Measurements from ENCODE around the gene RNU6-9. TPM values are rescaled to one million over a fixed set of nuclear protein-coding genes. Genes with fewer than 3 reads are reported as not detected.

RNU6-9 gene
- total RNA-seq, 1 donor from 2014 or later, result not detected

GRCh38 chr19:934865-935479 lies 41.7 kb downstream of the RNU6-9 start:
- Mint-ChIP-seq H3K9me3 (ENCODE audit: low read depth) (no peaks in the 10 kb centered on the region), H3K27ac (ENCODE audit: unreplicated experiment) (peak overlapping the region; percentile 5), H3K27me3 (ENCODE audit: low read depth) (no peaks in the 10 kb centered on the region), H3K4me1 (ENCODE audit: low read depth) (peaks cover 32% of the 10 kb centered on the region), H3K4me3 (ENCODE audit: unreplicated experiment) (no peak overlapping the region), H3K36me3 (ENCODE audit: low read depth) (no peaks in the 10 kb centered on the region)
- no peak for DNase-seq (ENCODE audit: low spot score)
- peak; percentile 11 for TF ChIP-seq CTCF (IDR thresholded peaks at IDR 0.05)

- no peak for DNase-seq (ENCODE audit: low spot score)
- no peak overlapping the region for H3K4me3 Mint-ChIP-seq (ENCODE audit: unreplicated experiment)
- no peak for TF ChIP-seq CTCF (IDR thresholded peaks at IDR 0.05)
- no peaks in the 10 kb centered on the region for H3K27me3 Mint-ChIP-seq (ENCODE audit: low read depth)
- no peaks in the 10 kb centered on the region for H3K36me3 Mint-ChIP-seq (ENCODE audit: low read depth)
- H3K27ac Mint-ChIP-seq (ENCODE audit: unreplicated experiment), result no peak overlapping the region
- H3K9me3 Mint-ChIP-seq (ENCODE audit: low read depth), result no peaks in the 10 kb centered on the region
- H3K4me1 Mint-ChIP-seq (ENCODE audit: low read depth), result peaks cover 38% of the 10 kb centered on the region
Measured at GRCh38 chr19:936175-936546, 42.9 kb downstream of the RNU6-9 start.

GRCh38 chr19:937259-937694 lies 44.0 kb downstream of the RNU6-9 start:
- Mint-ChIP-seq H3K27me3 (ENCODE audit: low read depth) (no peaks in the 10 kb centered on the region), H3K4me3 (ENCODE audit: unreplicated experiment) (no peak overlapping the region), H3K9me3 (ENCODE audit: low read depth) (no peaks in the 10 kb centered on the region), H3K36me3 (ENCODE audit: low read depth) (peaks cover 2% of the 10 kb centered on the region), H3K27ac (ENCODE audit: unreplicated experiment) (no peak overlapping the region), H3K4me1 (ENCODE audit: low read depth) (peaks cover 40% of the 10 kb centered on the region)
- TF ChIP-seq CTCF (IDR thresholded peaks at IDR 0.05), result no peak
- no peak for DNase-seq (ENCODE audit: low spot score)

- H3K27me3 Mint-ChIP-seq (ENCODE audit: low read depth), result no peaks in the 10 kb centered on the region
Measured at GRCh38 chr19:938233-938923, 45.1 kb downstream of the RNU6-9 start.

GRCh38 chr19:939439-939838 lies 46.2 kb downstream of the RNU6-9 start:
- H3K36me3 Mint-ChIP-seq (ENCODE audit: low read depth), result peaks cover 2% of the 10 kb centered on the region
- no peaks in the 10 kb centered on the region for H3K27me3 Mint-ChIP-seq (ENCODE audit: low read depth)
- no peak overlapping the region for H3K4me3 Mint-ChIP-seq (ENCODE audit: unreplicated experiment)
- H3K4me1 Mint-ChIP-seq (ENCODE audit: low read depth), result peaks cover 23% of the 10 kb centered on the region
- H3K27ac Mint-ChIP-seq (ENCODE audit: unreplicated experiment), result no peak overlapping the region
- H3K9me3 Mint-ChIP-seq (ENCODE audit: low read depth), result no peaks in the 10 kb centered on the region
- DNase-seq (ENCODE audit: low spot score), result no peak
- no peak for TF ChIP-seq CTCF (IDR thresholded peaks at IDR 0.05)

More at GRCh38 chr19:938233-938923, 45.1 kb downstream of the RNU6-9 start:
- H3K9me3 Mint-ChIP-seq (ENCODE audit: low read depth), result no peaks in the 10 kb centered on the region
- TF ChIP-seq CTCF (IDR thresholded peaks at IDR 0.05), result no peak
- H3K4me1 Mint-ChIP-seq (ENCODE audit: low read depth), result peaks cover 32% of the 10 kb centered on the region
- H3K27ac Mint-ChIP-seq (ENCODE audit: unreplicated experiment), result no peak overlapping the region
- peaks cover 2% of the 10 kb centered on the region for H3K36me3 Mint-ChIP-seq (ENCODE audit: low read depth)
- DNase-seq (ENCODE audit: low spot score), result no peak
- H3K4me3 Mint-ChIP-seq (ENCODE audit: unreplicated experiment), result no peak overlapping the region
